GM18508 (cell line): ENCODE data around the gene BEST4.
"Not testable (repeated sequence)": the region's sequence is repeated elsewhere in the genome, so short reads cannot be mapped to it uniquely, and the experiment has no call there.

Experiments
- ATAC-seq: cut with Tn5 transposase; IDR thresholded peaks from one replicate; pipeline ENCODE4 v1.9.1; 2021; ENCODE audit warnings: moderate number of reproducible peaks; ENCODE audit not compliant: insufficient read depth, unreplicated experiment

The BEST4 gene

DNA sequence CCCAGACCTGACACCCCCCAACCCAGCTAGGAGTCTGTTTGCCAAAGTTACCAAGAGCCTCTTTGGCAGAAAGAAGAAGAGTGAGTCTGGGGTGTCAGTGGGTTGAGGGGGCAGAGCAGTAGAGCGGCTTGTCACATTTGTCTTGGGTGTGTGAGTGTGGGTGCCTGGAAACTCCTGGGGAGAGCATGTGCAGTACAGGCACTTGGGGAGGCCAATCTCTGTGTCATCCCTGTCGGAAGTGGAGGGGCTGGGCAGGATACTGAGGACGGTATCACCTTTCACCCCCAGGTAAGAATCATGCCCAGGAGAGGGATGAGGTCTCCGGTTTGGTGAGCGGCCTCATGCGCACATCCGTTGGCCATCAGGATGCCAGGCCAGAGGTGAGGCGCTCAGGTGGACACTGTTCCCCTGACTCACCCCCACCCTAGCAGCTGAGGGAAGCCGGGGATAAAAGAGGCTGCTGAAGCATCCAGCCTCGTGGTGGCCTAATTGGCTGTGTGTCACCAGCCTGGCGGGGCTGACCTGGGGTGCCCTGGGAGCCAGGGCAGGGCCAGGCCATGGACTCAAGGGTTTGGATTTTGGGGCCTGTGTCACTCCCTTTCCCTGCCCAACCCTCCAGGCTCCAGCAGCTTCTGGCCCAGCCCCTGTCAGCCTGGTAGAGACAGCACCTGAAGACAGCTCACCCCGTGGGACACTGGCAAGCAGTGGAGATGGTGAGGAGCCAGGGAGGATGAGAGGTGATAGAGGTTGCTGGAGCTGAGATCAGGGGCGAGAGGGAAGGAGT is 15.5 kb upstream of the BEST4 start:
- ATAC-seq: no peak

GRCh38 chr1:44803062-44803311 is 15.0 kb upstream of the BEST4 start:
- ATAC-seq: no peak

GRCh38 chr1:44802306-44803061 is 14.5 kb upstream of the BEST4 start:
- no peak for ATAC-seq

DNA sequence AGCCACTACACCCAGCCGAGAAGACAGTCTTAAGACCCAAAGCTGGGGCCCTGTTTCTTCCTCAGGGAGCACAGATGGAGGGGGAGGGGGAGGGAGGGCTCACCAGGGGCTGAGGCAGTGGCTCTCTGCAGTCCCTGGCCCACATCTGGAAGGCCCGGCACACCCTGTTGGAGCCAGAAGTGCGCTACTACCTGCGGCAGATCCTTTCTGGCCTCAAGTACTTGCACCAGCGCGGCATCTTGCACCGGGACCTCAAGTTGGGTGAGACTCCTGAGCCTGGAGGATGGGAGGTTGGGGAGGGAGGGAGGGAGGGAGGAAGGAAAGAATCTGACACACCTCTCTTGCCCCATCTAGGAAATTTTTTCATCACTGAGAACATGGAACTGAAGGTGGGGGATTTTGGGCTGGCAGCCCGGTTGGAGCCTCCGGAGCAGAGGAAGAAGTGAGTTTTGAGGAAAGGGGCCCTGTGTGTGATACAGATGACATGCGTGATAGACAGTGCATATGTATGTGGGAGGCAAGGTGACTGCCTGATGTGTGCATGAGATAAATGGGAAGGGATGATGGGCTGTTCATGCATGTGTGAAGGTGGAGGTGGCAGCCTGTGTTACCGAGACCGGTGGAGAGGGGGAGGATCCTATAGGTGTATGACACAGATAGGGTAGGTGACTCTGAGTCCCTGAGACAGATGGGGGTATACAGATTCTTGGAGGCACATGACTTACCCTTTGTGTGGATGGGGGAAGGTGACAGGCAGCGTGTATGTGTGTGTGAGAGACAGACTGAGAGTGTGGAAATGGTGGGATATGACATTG is 13.7 kb upstream of the BEST4 start:
- ATAC-seq: no peak

GRCh38 chr1:44799770-44800584 is 12.0 kb upstream of the BEST4 start, which contains the start of gene PLK3:
Gene PLK3, plus strand, starts transcription at chr1:44800377. Its CDS starts 87 bp downstream, at chr1:44800464.
- peak; percentile 49 for ATAC-seq

GRCh38 chr1:44798481-44799365 is 10.8 kb upstream of the BEST4 start:
- ATAC-seq: no peak

- not testable (repeated sequence) for ATAC-seq
These were observed 9.9 kb upstream of the BEST4 start for GRCh38 chr1:44797886-44798285.

DNA sequence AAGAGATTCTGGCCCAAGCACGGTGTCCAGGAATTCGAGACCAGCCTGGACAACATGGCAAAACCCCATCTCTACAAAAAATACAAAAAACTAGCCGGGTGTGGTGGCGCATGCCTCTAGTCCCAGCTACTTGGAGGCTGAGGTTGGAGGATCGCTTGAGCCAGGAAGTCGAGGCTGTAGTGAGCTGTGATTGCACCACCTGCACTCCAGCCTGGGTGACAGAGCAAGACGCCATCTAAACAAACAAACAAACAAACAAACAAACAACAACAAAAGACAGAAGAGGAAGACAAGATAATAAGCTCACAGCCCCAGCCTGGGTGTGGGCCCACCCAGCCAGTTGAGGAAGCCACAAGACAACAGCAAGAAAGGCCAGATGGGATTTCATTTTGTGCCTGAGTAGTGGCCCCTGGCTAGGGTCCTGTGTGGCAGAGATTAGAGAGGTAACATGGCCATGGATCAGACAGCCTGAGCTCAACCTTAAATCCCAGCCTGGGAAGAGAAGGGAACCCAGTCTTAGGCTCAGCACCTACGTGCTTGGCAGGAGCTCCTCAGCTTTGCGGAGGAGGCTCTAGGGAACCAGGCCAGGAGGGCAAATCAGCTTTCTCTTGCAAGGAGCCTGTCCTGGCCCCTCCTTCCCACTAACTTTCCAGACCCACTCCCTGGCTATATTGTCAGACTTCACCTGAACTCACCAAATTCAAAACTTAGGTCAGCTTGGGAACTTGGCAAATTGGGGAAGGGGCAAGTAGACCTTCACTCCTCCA is 4.9 kb upstream of the BEST4 start:
- no peak for ATAC-seq

- no peak for ATAC-seq
These were observed 3.2 kb upstream of the BEST4 start for GRCh38 chr1:44790968-44791801.

- ATAC-seq: no peak
These were observed 464 bp downstream of the BEST4 start for GRCh38 chr1:44787506-44787905.

DNA sequence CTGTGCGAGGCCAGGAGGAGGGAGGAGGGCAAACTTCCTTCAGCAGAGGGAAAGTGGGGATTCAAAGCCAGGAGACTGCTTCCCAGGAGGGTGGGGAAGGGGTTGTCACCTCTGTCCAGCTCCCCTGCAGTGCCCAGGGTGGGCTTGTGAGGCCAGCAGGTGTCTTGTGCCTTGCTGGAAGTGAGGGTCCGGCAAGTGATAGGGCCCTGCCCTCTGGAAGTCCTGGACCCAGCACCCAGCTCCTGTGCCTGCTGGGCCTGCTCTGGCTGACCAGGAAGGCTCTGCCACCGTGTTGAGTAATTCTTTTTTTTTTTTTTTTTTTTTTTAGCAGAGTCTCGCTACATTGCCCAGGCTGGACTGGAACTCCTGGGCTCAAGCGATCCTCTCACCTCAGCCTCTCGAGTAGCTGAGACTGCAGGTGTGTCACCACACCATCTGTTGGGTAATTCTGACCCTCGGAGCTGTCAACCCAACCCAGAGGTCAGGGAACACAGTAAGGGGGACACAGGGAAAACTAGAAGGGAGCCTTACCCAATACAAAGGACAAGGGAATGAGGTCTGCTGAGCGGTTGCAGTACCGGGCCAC is 1.0 kb downstream of the BEST4 start:
- ATAC-seq: no peak

GRCh38 chr1:44786138-44786840 is 1.7 kb downstream of the BEST4 start:
- ATAC-seq: no peak

- ATAC-seq: no peak
These were observed 2.4 kb downstream of the BEST4 start for GRCh38 chr1:44785501-44786137.

GRCh38 chr1:44785029-44785380 is 3.0 kb downstream of the BEST4 start:
- ATAC-seq: no peak

- no peak for ATAC-seq
These were observed 3.6 kb downstream of the BEST4 start for GRCh38 chr1:44784094-44785028.
